Sigmoid colon (tissue), 4 donors: Measurements from ENCODE around the gene SMAD3.

Experiments used
- EP300 ChIP-seq, 4 donors: sonication (generic); formaldehyde crosslinking; IDR thresholded peaks; one replicate each; pipeline ENCODE4 v1.6.1; 2017; ENCODE audit warnings: antibody characterized with exemption in 4 of 4
- POLR2A ChIP-seq, 2 donors: fragments of 450-650 bp; IDR thresholded peaks; one replicate each; pipeline ENCODE4 v1.6.1; 2016; ENCODE audit warnings: antibody characterized with exemption in 2 of 2, mild to moderate bottlenecking in 2 of 2, moderate library complexity in 2 of 2
- TF ChIP-seq, protein P1 (sequence below), 4 experiments: fragments of 450-650 bp in 3 of 4; fragments of 200-600 bp in 1 of 4; IDR thresholded peaks; one replicate each; pipeline ENCODE4 v1.5.1; 2016 to 2019; ENCODE audit warnings: antibody characterized with exemption in 4 of 4, mild to moderate bottlenecking in 3 of 4, moderate library complexity in 2 of 4

- TF ChIP-seq, protein P1, sequence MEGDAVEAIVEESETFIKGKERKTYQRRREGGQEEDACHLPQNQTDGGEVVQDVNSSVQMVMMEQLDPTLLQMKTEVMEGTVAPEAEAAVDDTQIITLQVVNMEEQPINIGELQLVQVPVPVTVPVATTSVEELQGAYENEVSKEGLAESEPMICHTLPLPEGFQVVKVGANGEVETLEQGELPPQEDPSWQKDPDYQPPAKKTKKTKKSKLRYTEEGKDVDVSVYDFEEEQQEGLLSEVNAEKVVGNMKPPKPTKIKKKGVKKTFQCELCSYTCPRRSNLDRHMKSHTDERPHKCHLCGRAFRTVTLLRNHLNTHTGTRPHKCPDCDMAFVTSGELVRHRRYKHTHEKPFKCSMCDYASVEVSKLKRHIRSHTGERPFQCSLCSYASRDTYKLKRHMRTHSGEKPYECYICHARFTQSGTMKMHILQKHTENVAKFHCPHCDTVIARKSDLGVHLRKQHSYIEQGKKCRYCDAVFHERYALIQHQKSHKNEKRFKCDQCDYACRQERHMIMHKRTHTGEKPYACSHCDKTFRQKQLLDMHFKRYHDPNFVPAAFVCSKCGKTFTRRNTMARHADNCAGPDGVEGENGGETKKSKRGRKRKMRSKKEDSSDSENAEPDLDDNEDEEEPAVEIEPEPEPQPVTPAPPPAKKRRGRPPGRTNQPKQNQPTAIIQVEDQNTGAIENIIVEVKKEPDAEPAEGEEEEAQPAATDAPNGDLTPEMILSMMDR (IDR thresholded peaks at IDR 0.05), result no peak
- TF ChIP-seq POLR2A (IDR thresholded peaks at IDR 0.05) (no peak), EP300 (IDR thresholded peaks at IDR 0.05) (no peak)
Measured at GRCh38 chr15:67083135-67083762, 17.8 kb downstream of the SMAD3 start.
